CD4-positive, alpha-beta T cell treated with Interleukin-4 for 1 hour (primary cell): Measurements from ENCODE around the gene SNX22.
A peak's percentile ranks its signal among the peaks of the same experiment; 100 is the strongest.
"Not testable (repeated sequence)": the region's sequence is repeated elsewhere in the genome, so short reads cannot be mapped to it uniquely, and the experiment has no call there.

Experiments used
- DNase-seq, 2 donors: peaks; one replicate each; pipeline ENCODE4 v3.0.0-alpha.2; 2020 to 2022

The SNX22 gene

DNA sequence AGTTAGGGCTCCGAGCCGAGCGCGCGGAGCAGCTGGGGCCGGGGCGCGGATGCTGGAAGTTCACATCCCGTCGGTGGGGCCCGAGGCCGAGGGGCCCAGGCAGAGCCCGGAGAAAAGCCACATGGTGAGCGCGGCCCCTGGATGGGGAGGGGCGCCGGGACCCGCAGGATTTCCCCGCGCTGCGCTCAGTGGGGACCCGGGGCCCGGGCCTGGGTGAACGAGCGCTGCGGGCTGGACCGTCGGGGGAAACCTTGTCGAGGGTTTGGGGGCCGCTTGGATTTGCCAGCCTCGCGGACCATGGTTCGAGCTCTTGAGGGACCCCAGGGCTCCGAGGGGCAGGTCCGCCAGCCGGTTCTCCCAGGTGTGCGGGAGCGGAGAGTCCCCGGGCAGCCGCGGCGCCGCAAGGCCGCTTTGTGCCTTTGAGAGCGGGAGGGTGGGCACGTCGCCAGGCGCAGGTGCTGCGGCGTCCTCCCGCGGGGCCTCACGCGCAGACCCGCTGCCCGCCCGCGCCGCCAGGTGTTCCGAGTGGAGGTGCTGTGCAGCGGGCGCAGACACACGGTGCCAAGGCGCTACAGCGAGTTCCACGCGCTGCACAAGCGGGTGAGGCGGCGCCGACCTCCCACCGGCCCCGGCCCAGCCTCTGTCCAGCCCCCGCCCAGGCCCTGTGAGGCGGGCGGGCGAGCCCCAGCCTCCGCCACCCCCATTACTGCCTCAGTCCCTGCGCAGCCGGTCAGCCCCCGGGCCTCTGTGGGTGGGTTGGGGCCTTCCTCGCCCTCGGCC is at the start of gene SNX22:
SNX22 (plus strand) TSS at position 5 of the 780 bp plus-strand sequence; CDS start at position 50, 45 bp downstream.
- peak; percentile 15 to 19 for DNase-seq

GRCh38 chr15:64102497-64102896 is 49.0 kb upstream of the SNX22 start:
- no peak for DNase-seq

DNA sequence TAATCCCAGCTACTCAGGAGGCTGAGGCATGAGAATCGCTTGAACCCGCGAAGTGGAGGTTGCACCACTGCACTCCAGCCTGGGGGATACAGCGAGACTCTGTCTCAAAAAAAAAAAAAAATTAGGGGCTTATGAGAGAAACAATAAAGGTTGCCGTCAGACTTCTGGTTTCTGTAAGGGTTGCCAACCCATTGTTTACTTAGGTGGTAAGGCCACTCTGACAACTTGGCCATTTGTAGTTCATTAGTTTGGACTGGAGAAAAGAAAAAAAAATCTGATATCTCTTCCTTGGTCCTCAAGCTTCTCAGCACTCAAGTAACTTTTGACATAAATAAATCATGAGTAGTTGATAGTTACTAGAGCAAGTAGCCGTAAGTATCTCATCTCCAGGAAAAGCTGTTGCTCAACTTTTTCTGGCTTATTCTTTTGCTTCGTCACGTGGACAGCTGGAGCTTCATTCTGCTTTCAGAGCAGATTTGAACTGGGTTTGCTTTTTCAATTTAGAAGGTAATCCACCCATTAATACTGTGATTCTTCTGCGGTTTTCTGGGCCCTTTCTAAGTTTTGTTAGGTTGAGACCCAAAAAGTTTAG is 46.3 kb upstream of the SNX22 start:
- peak in 1 of 2 donors; percentile 23 for DNase-seq

DNA sequence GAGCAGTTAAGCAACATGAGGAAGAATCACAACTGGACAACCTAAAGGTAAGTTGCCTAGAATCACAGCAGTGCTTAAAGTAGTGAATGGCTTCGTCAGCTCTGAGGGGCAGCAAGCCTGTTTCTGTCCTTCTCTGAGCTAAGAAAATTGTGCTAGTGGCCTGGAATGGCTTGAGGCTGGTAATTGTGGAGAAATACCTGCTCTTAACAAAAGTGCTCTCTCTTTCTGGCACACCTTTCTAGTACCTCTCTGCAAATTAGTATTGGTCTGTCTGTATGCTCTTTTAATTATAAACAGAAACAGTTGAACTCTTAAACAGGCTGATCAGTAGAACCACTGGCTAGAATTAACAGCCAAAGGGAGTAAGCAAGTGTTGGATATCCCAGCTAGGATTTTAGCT is 44.2 kb upstream of the SNX22 start:
- DNase-seq: no peak

DNA sequence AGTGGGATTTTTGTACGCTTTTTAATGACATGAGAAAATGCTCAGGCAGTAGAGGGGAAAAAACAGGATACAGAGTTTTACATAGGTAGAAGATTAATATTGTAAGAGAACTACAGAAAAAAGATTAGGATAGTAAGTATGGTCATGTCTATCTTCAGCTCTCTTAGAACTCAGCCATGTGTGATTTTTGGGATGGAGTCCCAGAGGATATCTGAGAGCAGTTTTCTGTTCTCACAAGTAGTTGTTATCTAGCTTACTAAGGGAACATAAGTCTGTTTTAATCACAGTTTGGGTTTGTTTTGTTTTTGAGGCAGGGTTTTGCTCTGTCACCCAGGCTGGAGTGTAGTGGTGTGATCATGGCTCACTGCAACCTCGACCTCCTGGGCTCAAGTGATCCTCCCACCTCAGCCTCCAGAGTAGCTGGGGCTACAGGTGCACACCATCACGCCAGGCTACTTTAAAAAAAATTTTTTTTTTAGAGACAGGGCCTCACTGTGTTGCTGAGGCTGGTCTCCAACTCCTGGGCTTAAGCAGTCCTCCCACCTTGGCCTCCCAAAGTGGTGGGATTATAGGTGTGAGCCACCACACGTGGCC is 41.3 kb upstream of the SNX22 start:
- DNase-seq: not testable (repeated sequence)

- DNase-seq: no peak
Observed at GRCh38 chr15:64110950-64111678, 40.4 kb upstream of the SNX22 start.

DNA sequence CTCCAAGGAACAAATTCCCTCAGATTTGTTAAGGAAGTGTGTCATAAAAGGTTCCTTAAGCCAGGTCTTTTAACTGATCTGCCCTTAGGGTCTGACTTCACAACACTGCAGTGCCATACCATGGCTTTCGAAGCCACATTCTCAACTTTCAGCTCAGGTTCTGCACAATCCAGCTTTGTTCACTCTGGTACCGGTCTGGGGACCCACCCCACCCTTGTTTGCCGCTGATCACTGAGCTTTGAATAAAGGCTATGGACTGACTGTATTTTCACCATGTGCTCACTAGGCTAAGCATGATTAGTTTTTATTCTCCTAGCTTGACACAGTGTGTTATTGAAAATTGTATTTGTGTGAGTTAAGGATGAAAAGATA is 39.9 kb upstream of the SNX22 start:
- no peak for DNase-seq

- no peak for DNase-seq
Observed at GRCh38 chr15:64112073-64112772, 39.3 kb upstream of the SNX22 start.

DNA sequence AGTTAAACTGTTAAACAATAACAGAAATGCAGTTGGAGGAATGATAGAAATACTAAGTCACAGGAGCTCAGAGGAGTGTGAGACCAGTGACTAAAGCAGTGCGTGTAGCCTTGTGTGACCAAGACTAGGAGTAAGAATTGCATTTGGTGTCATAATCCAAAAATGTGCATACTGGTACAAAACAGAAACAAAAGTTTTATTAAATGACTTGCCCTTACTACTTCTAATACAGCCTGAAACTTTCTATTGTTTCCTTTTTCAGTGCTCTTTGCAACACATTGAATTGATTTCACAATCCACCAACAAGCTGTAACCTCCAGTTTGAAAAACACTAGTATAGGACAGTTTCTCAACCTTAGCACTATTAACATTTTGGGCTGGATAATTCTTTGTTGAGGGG is 38.6 kb upstream of the SNX22 start:
- no peak for DNase-seq

DNA sequence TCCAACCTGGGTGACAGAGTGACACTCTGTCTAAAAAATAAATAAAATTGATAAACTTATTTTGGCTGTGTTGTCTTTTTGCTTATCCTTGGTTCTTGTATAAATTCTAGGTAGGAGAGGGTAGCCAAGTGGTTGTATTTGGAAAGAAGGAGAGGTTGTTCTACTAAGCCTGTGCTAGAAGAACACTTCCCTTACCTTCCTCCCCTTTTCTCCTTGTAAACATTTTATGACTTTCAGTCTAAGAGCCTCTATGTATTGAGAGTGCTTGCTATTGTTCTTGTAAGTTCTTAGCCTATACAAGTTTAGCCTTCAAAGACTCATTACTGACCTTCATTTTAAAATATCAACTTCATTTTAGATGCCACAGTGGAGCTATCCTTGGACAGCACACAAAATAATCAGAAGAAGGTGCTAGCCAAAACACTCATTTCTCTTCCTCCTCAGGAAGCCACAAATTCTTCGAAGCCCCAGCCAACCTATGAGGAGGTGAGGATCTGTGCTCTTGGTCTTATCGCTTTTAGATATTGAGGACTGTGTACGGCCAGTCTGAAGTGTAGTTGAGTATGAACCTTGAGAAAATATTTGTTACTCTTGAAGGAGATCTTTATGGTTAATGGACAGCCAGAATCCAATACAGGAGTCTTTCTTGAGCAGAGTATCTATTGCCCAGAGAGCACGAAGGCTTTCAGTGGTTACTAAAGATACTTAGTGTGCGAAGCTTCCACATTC is 33.6 kb upstream of the SNX22 start:
- no peak for DNase-seq

DNA sequence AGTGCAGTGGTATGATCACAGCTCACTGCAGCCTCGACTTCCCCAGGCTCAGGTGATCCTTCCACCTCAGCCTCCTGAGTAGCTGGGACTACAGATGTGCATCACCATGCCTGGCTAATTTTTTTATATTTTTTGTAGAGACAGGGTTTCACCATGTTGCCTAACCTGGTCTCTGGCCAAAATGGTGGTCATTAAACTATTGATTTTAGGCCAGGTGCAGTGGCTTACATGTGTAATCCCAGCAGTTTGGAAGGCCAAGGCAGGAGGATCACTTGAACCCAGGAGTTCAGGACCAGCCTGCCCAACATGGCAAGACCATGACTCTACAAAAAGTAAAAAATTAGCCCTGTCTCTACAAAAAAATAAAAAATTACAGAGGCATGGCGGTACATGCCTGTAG is 31.2 kb upstream of the SNX22 start:
- not testable (repeated sequence) for DNase-seq

- no peak for DNase-seq
Observed at GRCh38 chr15:64121614-64122013, 29.9 kb upstream of the SNX22 start.

- DNase-seq: no peak
Observed at GRCh38 chr15:64122444-64122843, 29.1 kb upstream of the SNX22 start.

DNA sequence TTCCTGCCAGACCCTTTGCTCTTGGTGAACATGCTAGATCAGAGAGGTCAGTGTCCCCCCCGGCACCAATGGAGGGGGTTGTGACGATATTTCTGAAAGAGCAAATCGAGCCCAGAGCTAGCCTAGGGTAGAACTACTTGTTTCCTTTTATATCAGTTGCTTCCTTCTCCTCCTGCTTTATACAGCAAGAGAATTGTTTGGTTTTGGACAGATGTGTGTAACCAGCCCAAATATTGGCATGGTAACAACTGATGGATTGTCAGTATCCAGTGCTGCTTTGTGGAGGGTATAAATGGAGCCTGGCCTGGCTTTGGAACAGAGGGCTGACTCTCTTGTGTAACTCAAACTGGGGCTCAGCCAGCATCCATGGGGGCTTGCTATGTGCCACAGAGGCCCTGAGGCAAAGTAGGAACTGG is 28.6 kb upstream of the SNX22 start:
- no peak for DNase-seq

DNA sequence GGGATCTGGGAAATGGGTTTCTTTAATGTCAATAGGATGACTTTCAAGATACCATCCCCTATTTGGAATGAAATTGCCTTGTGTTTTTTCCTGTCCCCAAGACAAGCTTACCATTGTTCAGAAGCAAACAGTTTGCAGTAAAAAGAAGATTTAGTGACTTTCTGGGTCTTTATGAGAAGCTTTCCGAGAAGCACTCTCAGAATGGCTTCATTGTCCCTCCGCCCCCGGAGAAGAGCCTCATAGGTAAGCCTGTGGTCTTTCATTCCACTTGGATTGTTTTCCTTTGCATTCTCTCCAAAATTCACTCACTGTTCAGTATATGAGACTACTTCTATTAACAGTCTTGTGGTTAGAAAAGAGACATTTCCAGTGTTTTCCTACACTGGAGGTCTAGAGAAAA is 25.6 kb upstream of the SNX22 start:
- no peak for DNase-seq

GRCh38 chr15:64127521-64128270 is 23.8 kb upstream of the SNX22 start:
- no peak for DNase-seq

DNA sequence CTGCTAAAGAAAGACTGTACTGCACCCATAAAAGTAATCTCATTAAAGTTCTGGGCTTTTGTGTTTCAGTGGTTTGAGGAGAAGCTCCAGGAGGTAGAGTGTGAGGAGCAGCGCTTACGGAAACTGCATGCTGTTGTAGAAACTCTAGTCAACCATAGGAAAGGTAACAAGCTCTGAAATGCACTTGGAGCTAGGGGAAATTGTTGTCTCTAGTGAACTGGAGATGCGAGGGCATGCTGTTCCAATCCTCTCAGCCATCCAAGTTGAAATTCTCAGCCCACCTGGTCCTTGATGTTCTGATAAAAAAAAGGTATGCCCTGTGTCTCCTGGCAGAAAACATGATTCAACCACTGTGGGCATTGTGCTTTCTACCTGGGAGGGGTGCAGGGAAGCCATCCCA is 21.4 kb upstream of the SNX22 start:
- no peak for DNase-seq

DNA sequence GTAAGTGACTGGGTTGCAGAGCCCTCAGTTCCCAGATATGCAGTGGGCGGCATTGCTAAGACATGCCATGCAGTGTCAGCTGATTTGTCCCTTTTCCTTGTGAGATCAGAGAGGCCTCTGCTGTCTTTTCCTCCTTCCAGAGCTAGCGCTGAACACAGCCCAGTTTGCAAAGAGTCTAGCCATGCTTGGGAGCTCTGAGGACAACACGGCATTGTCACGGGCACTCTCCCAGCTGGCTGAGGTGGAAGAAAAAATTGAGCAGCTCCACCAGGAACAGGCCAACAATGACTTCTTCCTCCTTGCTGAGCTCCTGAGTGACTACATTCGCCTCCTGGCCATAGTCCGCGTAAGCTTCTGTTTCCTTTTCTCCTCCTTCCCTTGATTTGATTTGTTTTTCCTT is 20.0 kb upstream of the SNX22 start:
- DNase-seq: no peak

- DNase-seq: no peak
Observed at GRCh38 chr15:64132217-64132616, 19.3 kb upstream of the SNX22 start.

GRCh38 chr15:64133623-64134344 is 17.7 kb upstream of the SNX22 start:
- no peak for DNase-seq

GRCh38 chr15:64134345-64134829 is 17.1 kb upstream of the SNX22 start:
- DNase-seq: no peak
